CD4-positive, alpha-beta T cell treated with Interleukin-4 for 1 hour (primary cell): ENCODE data around the gene CCL19.

ENCODE experiments used
- DNase-seq, 2 donors: peaks; one replicate each; pipeline ENCODE4 v3.0.0-alpha.2; 2020 to 2022

CCL19 gene

DNA sequence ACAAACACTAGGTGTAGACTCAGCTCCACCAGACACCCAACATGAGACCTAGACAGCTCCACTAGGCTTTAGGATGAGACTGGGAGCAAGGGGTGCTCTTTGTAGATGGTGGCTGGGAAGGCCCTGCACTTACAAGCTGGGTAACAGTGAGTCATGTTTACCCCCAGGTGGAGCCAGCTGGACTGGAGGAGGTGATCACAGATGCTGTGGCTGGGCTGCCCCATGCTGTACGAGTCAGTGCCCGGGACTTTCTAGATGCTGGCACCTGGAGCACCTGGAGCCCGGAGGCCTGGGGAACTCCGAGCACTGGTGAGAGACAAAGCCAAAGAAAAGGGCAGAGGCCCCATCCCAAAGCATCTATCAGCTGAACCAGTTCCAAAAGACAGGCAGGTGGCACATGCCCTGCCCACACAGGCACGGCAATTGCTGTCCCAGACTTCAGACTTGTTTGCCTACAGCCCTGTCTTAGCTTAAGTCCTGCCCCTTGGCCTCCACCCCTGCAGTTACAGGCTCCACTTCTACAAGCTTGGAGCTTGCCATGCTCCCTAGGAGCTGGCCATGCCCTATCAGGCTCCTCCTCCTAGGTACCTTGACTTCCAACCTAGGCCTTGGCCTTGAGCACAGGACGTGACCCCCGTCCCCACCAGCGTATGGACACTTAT is 31.4 kb downstream of the CCL19 start:
- no peak for DNase-seq

DNA sequence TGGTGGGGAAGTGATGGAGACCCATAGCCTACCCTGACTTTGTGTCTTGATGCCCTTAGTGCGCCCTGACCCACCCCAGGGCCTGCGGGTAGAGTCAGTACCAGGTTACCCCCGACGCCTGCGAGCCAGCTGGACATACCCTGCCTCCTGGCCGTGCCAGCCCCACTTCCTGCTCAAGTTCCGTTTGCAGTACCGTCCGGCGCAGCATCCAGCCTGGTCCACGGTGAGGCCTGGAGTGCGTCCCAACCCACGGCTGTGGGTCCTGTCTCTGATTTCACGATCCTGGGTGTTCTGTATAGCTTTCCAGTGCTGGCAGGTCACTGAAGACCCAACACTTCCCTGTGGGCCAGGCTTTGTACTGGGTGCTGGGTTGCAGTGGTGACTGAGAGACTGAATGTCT is 32.6 kb downstream of the CCL19 start:
- DNase-seq: no peak

DNA sequence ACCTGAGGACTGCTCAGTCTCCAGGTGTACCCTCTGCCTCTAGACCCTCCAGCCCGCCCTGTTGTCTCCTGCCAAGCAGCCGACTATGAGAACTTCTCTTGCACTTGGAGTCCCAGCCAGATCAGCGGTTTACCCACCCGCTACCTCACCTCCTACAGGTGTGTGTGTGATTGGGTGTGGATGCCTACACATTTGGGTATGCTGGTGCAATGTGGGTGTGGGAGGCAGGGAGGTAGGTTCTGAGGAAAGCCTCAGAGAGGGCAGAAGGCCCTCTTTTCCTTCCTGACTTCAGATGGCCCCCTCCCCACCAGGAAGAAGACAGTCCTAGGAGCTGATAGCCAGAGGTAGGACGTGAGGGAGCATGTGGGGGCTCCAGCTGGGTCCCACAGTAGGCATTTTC is 34.1 kb downstream of the CCL19 start:
- no peak for DNase-seq

DNA sequence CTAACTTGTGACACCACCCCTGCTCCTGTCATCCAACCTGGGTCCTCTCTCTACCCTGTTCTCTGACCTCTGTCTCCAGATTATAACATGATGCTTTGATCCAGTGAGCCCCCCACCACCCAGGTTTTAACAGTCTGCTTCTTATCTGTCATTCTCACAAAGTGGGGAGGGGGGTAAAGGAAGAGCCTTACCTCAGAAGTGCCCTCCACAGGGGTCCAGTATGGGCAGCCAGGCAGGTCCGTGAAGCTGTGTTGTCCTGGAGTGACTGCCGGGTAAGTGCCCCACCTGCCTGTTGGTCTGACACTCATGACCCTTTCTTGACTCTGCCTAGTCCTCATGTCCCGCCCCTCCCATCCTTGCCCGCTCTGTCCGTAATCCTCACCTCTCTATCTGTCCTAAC is 35.7 kb downstream of the CCL19 start:
- no peak for DNase-seq

DNA sequence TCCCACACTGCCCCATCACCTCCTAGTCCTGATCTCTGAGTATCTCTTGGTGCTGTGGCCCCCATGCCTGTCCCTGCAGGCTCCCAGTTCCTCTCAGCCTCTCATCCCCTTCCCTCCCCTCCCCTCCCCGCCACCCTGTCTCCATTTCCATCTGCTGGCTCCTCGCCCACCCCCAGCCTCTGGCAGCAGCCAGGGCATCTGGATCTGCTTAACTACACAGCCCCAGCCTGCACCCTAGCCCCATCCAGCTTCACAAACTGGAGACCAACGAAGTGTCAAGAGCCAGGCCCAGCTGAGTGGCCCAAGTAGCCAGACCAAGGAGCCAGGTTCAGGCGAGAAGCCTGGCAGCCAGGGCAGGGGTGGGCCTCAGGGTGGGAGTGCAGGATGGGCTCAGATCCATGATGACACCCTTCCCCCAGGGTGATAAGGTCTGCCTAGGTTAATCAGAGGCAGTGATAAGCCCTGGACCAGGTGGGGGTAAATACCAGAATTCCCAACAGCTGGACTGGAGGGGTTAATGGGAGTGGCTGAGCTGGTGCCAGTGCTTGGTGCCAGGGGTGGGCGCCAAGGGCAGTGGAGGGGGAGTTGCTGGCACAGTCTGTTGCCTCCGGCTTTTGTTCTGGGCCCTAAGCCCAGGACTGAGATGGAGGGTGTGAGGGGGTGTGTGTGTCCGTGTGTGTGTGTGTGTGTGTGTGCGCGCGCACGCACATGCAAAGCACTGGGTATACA is 36.6 kb downstream of the CCL19 start:
- DNase-seq: no peak

DNA sequence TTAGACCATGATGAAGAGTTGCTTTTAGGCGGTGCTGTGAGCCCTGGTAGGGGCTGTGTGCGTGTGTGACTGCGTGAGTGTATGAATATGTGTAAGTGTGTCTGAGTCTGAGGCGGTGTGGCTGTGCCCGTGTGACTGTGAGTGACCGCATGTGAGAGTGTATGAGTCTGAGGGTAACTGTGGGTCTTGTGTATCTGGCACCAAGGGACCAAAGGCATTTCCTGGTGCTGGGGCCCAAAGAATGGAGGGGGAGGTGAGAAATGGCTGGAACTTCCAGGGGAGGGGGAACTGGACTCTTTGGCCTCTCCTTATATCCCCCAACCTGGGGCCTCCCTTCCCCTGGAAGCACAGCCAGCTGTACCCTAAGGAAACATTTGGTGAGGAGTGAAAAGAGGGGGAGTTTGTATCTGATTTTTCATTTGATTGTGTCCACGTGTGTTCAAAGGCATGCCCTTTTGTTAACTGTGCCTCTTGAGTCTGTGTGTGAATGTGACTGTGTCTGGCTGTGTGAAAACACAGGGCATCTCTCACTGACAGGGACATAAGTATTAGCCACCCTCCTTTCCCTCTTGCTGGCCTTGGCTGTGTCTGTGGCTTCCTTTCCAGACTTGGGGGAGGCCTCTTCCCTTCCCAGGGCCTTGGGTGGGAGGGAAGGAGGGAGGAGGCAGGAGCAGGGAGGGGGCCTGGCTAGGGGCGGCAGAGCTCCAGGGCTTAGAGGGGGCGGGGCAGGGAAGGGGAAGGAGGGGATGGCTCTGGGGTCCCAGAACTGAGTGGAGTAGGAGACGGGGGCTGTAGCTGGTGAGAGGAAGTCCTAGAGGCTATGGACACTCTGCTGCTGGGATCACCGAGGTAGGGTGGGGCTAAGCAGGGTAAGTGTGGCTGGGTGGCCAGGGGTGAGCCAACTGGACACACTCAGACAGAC is 37.7 kb downstream of the CCL19 start:
- no peak for DNase-seq

DNA sequence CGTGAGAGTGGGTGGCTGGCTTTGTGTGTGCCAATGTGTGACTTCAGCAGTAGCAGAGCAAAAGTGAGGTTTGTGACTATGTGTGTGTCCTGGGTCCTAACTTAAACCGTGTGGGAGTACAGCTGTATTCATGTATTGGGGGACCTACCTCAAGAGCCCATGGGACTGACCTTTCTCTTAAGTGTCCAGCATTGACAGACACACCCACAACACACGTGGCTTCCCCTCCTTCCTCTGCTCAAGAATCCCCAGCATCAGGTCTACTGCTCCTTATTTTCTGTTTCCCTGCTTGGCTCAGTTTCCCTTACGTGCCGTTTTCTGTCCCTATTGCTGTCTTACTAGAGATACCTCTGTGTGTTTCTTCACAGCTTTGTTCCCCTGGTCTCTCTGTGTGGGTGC is 38.5 kb downstream of the CCL19 start:
- no peak for DNase-seq

DNA sequence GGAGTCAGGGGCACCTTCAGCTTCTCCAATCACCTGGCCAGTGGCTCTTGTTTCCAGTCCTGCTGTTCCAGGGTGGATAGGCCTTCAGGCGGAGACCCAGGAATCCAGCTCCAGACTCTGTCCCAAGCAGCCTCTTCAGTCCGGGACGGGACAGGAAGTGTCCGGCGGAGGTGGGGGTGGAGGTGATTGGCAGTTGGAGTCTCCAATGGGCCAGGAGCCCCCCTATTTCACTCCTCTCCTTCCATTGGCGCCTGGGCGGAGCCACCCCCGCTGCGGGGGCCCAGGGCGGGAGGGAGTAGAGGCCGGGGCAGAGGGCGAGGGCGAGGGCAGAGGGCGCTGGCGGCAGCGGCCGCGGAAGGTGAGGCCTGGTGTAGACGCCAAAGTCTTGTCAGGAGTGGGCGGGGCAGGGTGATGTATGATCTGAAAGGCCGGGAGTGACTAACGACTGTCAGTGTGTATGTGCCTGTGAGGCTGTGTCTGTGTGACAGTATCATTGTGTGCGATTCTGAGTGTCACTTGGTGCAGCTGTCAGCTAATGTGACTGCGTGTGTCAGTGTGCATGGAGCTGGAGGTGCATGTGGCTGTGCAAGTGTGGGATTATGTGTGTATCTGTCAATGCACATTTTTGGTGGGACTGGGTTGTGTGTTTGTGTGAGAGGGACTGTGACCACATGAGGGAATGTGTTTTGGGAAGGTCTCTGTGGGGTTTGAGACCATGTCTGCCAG is 39.0 kb downstream of the CCL19 start, which contains the start of gene IL11RA:
Gene IL11RA (plus strand): TSS at position 310 of the 726 bp plus-strand sequence. CDS start 3,033 bp downstream, outside the sequence.
- DNase-seq: peak in 1 of 2 donors; percentile 28

DNA sequence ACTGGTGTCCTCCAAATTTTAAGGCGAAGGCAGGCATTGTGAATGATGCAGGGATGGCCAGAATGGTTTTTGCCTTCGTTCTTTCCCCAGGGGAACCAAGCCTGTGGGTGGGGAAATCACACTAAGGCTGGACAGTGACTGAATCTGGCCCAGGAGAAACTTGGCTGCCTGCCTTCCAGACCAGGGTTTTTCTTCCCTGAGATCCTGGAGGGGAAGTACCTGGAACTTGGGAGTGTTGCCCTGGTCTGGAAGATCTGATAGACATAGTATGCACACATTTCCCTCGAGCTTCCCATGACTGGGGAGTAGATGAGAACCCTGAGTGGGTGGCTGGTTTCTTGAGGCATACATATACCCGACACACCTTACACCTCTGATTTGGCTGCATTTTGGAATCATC is 39.8 kb downstream of the CCL19 start:
- DNase-seq: no peak

DNA sequence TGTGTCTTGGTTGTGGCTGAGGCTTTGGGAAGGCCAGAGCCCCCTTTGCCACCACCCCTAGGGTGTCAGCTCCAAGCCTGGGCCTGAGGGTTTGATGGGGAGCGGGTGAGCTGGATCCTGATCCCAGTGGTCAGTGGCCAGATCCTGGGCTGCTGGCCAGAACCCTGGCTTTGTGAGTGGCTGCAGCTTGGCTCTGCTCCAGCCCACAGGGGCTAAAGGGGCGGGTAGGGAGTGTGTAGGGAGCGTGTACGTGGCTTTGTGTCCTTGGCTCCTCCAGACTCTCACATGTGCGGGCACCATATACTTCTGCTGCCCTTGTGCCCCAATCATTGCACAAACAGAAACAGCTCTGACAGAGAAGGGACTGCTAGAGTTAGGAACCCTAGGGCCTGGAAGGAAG is 40.3 kb downstream of the CCL19 start:
- DNase-seq: no peak

DNA sequence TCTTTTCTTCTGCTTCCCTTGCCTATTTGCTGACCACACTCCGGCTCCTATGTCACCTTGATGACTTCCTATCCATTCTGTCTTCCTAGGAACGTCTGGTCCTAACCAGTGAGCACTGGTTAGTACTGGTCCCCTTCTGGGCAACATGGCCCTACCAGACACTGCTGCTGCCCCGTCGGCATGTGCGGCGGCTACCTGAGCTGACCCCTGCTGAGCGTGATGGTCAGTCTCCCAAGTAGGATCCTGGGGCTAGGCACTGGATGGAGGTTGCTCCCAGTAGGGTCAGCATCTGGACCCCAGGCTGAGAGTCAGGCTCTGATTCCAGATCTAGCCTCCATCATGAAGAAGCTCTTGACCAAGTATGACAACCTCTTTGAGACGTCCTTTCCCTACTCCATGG is 42.4 kb downstream of the CCL19 start:
- no peak for DNase-seq

DNA sequence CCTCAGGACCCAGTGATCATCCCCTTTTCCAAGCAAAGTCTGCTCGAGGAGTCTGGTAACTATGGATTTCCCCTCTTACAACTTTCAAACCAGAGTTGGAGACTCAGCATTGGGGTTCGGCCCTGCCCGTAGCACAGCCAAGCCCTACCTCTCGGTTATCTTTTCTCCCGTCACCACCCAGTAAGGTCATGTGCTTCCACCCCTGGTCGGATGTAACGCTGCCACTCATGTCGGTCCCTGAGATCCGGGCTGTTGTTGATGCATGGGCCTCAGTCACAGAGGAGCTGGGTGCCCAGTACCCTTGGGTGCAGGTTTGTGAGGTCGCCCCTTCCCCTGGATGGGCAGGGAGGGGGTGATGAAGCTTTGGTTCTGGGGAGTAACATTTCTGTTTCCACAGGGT is 43.4 kb downstream of the CCL19 start:
- DNase-seq: no peak

DNA sequence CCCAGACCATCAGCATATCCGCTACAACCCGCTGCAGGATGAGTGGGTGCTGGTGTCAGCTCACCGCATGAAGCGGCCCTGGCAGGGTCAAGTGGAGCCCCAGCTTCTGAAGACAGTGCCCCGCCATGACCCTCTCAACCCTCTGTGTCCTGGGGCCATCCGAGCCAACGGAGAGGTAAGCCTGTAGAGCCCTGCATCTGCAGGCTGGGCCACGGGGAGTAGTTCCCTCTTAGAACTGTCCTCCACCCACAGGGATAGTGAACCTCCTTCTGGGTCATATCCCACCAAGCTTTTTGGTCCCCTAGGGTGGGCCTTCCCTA is 44.0 kb downstream of the CCL19 start:
- DNase-seq: no peak

DNA sequence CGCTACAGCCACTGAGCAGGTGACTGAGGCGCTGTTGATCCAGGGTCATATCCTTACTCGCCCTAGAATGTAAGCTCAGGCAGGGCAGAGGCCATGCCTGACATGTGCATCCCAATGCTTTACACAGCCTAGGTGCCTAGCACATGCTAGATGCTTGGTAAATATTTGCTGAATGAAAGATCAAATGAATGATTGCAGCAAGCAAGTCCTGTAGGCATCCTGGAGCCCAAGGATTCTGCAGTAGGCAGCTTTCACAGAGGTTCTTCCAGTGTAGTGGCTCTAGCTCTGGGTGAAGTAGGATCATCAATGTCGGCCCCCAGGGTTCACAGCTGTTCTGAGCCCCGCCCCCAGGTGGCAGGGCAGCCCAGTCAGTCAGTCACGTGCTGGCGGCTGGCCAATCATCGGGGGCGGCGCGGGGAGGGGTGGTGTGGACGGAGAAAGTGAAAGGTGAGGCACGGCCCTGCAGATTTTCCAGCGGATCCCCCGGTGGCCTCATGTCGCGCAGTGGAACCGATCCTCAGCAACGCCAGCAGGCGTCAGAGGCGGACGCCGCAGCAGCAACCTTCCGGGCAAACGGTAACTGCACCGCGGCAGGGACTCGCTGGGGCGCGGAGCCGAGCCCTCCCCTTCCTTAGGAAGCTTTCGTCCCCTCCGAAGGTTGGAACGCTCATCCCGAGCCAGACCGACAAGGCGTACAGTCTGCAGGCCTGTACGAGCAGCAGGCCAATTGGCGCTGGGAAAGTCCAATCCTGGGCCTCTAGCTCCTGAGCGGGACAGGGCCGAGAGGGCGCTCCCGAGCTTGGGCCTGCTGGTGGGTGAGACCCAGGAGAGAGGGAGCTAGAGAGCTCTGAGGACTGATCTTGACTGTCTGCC is 44.6 kb downstream of the CCL19 start, which contains the start of gene GALT:
Gene GALT (plus strand): TSS at position 465 of the 873 bp plus-strand sequence. CDS start 30 bp downstream, at position 495.
- DNase-seq: peak; percentile 92 to 97

DNA sequence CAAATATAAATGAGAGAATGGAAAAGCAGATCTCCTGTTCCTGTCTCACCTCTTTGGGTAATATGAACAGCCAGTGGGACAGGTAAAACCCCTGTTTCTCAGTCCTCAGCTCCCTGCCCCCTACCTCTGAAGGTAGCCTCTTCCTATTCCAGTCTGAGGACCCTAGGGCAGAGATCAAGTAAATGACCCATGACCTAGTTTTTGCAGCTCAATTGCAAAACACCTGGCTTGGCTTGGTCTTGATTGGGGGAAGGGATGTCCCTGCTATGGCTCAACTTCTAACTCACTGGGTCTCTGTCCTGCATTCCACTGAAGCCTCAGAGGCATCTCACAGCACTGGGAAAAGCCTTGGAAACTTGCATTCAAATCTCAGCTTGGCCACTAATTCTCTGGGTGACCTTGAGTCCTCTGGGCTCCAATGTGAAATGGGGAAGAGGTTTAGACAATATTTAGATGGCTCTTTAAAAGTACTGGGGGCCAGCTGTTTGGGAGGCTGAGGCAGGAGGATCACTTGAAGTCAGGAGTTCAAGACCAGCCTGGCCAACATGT is 46.2 kb downstream of the CCL19 start:
- DNase-seq: no peak

DNA sequence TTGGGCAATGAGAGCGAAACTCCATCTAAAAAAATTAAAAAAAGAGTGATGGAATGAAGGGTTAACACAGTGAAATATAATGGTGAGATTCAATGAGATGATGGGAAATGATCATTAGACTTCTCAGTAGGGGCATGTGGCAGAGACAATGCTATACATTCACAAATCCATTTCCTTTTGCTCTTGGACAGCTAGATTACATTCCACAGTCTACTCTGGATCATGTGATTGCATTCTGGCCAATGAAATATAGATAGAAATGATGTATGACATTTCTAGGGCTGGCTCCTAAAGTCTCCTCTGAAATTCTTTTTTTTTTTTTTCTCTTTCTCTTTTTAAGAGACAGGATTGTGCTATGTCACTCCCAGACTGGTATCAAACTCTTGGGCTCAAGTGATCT is 48.4 kb downstream of the CCL19 start:
- DNase-seq: no peak
